Peyer's patch (tissue), 4 donors: ENCODE measurements around the gene EGR4. TPM values are rescaled to one million over a fixed set of nuclear protein-coding genes. Genes with fewer than 3 reads are reported as not detected.

Experiments used
- DNase-seq, 3 donors: peaks; one replicate each; pipeline ENCODE4 v3.0.0-alpha.2; 2017 to 2019
- H3K27ac ChIP-seq, 4 donors: fragments of 200-600 bp; sonication (generic); one replicate each; pipeline ENCODE4 v1.5.1; 2016 to 2019
- H3K27me3 ChIP-seq, 2 donors: fragments of 200-600 bp; sonication (generic); one replicate each; pipeline ENCODE4 v1.5.1; 2019
- H3K36me3 ChIP-seq, 3 donors: fragments of 200-600 bp; sonication (generic); one replicate each; pipeline ENCODE4 v1.5.1; 2016 to 2019
- H3K4me1 ChIP-seq, 4 donors: fragments of 200-600 bp; sonication (generic); one replicate each; pipeline ENCODE4 v1.5.1; 2016 to 2019
- H3K4me3 ChIP-seq, 4 donors: fragments of 200-600 bp; sonication (generic); 1 replicate in 3 of 4; 2 replicates in 1 of 4; pipeline ENCODE4 v1.5.1; 2016 to 2019; ENCODE audit warnings: mild to moderate bottlenecking in 1 of 4
- H3K9me3 ChIP-seq, 4 donors: fragments of 200-600 bp; sonication (generic); one replicate each; pipeline ENCODE4 v1.5.1; 2016 to 2019; ENCODE audit warnings: mild to moderate bottlenecking in 1 of 4
- CTCF ChIP-seq, 6 experiments: fragments of 450-650 bp in 4 of 6; fragments of 200-600 bp in 2 of 6; sonication (generic) in 1 of 6; IDR thresholded peaks; one replicate each; pipeline ENCODE4 v1.5.1; 2017 to 2019; ENCODE audit warnings: antibody characterized with exemption in 6 of 6, mild to moderate bottlenecking in 3 of 6, moderate library complexity in 1 of 6
- POLR2A ChIP-seq, 2 donors: fragments of 450-650 bp; IDR thresholded peaks; one replicate each; pipeline ENCODE4 v1.5.1; 2017; ENCODE audit warnings: antibody characterized with exemption in 2 of 2, mild to moderate bottlenecking in 2 of 2, moderate library complexity in 2 of 2
- total RNA-seq, 4 donors: library from RNA; depleted of rRNA; stranded (reverse); fragments of >200 nt; gene quantifications; one replicate each; pipeline ENCODE4 v1.1.0, GENCODE V29; 2016

Gene EGR4
- total RNA-seq, 4 donors from 2014 or later, result not detected

DNA sequence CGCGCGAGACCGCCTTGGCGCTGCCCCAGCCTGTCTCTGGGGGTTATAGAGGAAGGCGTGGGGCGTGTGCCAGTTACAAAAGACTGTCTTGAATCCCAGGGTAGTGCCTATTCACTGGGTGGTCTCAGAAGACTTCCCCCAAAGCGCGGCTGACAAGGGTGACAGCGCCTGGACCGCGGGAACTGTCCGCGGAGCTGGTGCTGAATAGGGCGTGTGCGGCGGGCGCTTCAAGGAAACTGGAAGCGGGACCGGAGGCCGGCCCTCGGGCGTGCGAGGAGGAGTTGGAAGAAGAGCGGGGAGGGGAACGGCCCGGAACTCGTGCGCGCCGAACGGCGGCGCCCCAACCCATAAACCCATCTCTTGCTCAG is 2.3 kb downstream of the EGR4 start:
- no peak overlapping the region for H3K27ac ChIP-seq
- peaks cover 0 to 26% of the 10 kb centered on the region in 2 donors for H3K27me3 ChIP-seq
- TF ChIP-seq POLR2A (IDR thresholded peaks at IDR 0.05), result no peak
- no peak for TF ChIP-seq CTCF (IDR thresholded peaks at IDR 0.05)
- no peaks in the 10 kb centered on the region for H3K36me3 ChIP-seq
- H3K4me3 ChIP-seq, result peak overlapping the region in 3 of 4 donors; percentile 20 to 27 (median 24)
- no peaks in the 10 kb centered on the region for H3K9me3 ChIP-seq
- DNase-seq, result peak; percentile 29 to 67 (median 57)
- peaks cover 0 to 26% (median 12%) of the 10 kb centered on the region in 4 donors for H3K4me1 ChIP-seq

DNA sequence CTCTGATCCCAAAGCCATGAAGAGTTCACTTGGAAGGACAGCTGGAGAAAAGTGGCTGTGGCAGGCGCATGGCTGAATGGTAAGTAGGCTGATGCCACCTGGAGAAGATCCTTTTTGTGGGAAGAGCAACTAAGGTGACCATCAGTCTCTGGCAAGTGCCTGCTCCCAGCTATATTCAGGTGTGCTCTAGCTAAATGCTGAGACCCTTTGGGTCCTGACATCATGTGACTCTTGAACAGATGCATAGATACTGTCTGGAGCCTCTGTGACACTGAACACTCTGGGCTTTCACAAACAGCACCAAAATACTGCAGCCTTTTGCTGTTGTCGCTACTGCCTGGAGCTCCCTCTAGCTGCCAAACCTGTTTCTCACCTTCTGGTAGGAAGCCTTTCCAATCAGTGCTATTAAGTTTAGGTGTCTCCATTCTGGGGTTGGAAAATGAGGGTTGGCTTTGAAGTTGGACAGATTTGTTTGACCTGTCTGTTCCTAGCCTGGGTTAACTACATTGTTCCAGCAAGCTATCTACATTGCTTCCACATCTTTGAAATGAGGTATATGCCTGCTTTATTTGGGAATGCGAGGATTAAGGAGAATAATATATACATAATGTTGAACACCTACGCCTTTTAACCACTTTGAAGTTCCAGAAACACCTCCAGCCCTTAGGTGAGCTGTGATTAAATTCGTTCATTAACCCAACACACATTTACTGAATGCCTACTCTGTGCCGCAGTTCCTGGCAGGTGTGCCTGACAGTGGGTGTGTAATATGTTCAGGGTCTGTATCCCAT is 3.1 kb downstream of the EGR4 start:
- H3K27ac ChIP-seq, result no peak overlapping the region
- peak in 2 of 3 donors; percentile 41 to 66 for DNase-seq
- no peaks in the 10 kb centered on the region for H3K9me3 ChIP-seq
- H3K4me1 ChIP-seq, result peaks cover 0 to 26% (median 12%) of the 10 kb centered on the region in 4 donors
- H3K27me3 ChIP-seq, result peaks cover 0 to 26% of the 10 kb centered on the region in 2 donors
- H3K4me3 ChIP-seq, result no peak overlapping the region
- H3K36me3 ChIP-seq, result no peaks in the 10 kb centered on the region
- TF ChIP-seq CTCF (IDR thresholded peaks at IDR 0.05) (peak in 5 of 6 experiments; percentile 11 to 51 (median 43)), POLR2A (IDR thresholded peaks at IDR 0.05) (no peak)

DNA sequence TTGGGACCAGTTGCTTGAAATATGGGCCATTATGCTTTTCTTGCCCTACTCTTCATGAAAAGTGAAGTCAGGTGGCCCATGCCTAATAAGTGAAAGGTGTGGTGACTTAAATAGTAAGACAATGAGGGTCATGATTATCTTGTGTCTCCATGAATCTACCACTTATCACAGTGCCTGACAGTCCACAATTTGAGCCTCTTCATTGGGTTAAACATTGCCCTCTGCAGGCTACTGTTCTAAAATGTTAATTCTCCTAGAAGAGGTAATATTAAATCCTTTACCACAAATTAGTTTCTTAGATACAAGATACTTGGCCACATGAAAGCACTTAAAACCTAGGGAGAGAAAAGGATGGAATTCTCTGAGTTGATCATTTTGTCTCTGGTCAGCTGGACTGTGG is 4.0 kb downstream of the EGR4 start:
- peaks cover 0 to 26% of the 10 kb centered on the region in 2 donors for H3K27me3 ChIP-seq
- H3K9me3 ChIP-seq, result no peaks in the 10 kb centered on the region
- H3K36me3 ChIP-seq, result no peaks in the 10 kb centered on the region
- no peak for DNase-seq
- no peak for TF ChIP-seq POLR2A (IDR thresholded peaks at IDR 0.05)
- TF ChIP-seq CTCF (IDR thresholded peaks at IDR 0.05), result no peak
- H3K4me1 ChIP-seq, result peaks cover 0 to 31% (median 13%) of the 10 kb centered on the region in 4 donors
- H3K27ac ChIP-seq, result no peak overlapping the region
- H3K4me3 ChIP-seq, result no peak overlapping the region

DNA sequence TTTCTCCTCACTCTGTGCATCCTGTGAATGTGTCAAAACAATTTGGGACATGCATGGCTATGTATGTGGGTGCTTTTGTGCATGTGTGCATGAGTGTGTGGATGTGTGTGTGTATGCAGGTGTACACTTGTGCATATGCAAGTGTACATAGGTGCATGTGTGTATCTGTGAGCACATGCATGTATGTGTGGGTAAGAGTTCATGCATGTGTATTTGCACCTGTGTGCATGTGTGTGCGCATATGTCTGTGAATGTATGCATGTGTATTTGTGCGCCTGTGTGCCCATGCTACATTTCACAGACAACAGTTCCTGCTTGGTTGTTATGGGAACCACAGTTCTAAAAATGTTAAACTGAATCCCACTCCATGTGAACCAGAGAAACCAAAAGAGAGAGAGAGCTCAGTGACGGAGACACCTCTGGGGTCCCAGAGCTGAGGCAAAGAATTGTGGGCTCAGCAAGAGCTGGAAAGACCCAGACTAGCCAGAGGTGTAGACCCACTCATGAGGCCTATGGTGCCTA is 7.2 kb downstream of the EGR4 start:
- TF ChIP-seq POLR2A (IDR thresholded peaks at IDR 0.05) (no peak), CTCF (IDR thresholded peaks at IDR 0.05) (no peak)
- Histone ChIP-seq H3K4me3 (no peak overlapping the region), H3K27me3 (peaks cover 0 to under 1% of the 10 kb centered on the region in 2 donors), H3K36me3 (no peaks in the 10 kb centered on the region), H3K9me3 (no peaks in the 10 kb centered on the region), H3K4me1 (peaks cover 0 to 17% (median 4%) of the 10 kb centered on the region in 4 donors), H3K27ac (no peak overlapping the region)
- no peak for DNase-seq

- Histone ChIP-seq H3K4me3 (peak overlapping the region; percentile 44 to 78 (median 59)), H3K27me3 (no peaks in the 10 kb centered on the region), H3K27ac (peak overlapping the region in 2 of 4 donors; percentile 52 to 86), H3K9me3 (no peaks in the 10 kb centered on the region), H3K4me1 (peaks cover 0 to 15% (median 3%) of the 10 kb centered on the region in 4 donors), H3K36me3 (no peaks in the 10 kb centered on the region)
- peak in 2 of 3 donors; percentile 68 to 73 for DNase-seq
- no peak for TF ChIP-seq POLR2A (IDR thresholded peaks at IDR 0.05)
- TF ChIP-seq CTCF (IDR thresholded peaks at IDR 0.05), result no peak
Measured at GRCh38 chr2:73285159-73285739, 8.1 kb downstream of the EGR4 start.
